HUDEP-2 (cell line): ENCODE data around the gene ATP8B2.
"Not testable (repeated sequence)": the region's sequence is repeated elsewhere in the genome, so short reads cannot be mapped to it uniquely, and the experiment has no call there.

Source experiments
- DNase-seq, 76 experiments: peaks; one replicate each; lab custom pipeline; 2025; ENCODE audit not compliant: unreplicated experiment in 76 of 76; lab: John Stamatoyannopoulos, UW

The ATP8B2 gene, protein sequence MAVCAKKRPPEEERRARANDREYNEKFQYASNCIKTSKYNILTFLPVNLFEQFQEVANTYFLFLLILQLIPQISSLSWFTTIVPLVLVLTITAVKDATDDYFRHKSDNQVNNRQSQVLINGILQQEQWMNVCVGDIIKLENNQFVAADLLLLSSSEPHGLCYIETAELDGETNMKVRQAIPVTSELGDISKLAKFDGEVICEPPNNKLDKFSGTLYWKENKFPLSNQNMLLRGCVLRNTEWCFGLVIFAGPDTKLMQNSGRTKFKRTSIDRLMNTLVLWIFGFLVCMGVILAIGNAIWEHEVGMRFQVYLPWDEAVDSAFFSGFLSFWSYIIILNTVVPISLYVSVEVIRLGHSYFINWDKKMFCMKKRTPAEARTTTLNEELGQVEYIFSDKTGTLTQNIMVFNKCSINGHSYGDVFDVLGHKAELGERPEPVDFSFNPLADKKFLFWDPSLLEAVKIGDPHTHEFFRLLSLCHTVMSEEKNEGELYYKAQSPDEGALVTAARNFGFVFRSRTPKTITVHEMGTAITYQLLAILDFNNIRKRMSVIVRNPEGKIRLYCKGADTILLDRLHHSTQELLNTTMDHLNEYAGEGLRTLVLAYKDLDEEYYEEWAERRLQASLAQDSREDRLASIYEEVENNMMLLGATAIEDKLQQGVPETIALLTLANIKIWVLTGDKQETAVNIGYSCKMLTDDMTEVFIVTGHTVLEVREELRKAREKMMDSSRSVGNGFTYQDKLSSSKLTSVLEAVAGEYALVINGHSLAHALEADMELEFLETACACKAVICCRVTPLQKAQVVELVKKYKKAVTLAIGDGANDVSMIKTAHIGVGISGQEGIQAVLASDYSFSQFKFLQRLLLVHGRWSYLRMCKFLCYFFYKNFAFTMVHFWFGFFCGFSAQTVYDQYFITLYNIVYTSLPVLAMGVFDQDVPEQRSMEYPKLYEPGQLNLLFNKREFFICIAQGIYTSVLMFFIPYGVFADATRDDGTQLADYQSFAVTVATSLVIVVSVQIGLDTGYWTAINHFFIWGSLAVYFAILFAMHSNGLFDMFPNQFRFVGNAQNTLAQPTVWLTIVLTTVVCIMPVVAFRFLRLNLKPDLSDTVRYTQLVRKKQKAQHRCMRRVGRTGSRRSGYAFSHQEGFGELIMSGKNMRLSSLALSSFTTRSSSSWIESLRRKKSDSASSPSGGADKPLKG

GRCh38 chr1:154324669-154325582, at the start of gene ATP8B2:
Gene ATP8B2, plus strand, starts transcription at chr1:154325525. Its CDS starts 2,617 bp downstream, at chr1:154328142.
- DNase-seq = peak in 66 of 76 experiments; percentile 9 to 78 (median 58)

DNA sequence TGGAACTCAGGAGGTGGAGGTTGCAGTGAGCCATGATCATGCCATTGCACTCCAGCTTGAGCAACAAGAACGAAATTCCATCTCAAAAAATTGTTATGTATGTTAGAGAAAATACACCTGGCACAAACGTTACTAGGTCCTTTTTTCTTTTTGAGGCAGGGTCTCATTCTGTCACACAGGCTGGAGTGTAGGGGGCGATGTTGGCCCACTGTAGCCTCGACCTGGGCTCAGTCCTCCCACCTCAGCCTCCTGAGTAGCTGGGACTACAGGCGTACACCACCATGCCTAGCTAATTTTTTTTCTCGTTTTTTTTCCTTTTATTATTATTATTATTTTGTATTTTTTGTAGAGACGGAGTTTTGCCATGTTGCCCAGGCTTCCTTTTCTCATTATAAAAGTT, 48.5 kb upstream of the ATP8B2 start:
- DNase-seq = peak in 14 of 76 experiments; percentile 1 to 27 (median 10)

DNA sequence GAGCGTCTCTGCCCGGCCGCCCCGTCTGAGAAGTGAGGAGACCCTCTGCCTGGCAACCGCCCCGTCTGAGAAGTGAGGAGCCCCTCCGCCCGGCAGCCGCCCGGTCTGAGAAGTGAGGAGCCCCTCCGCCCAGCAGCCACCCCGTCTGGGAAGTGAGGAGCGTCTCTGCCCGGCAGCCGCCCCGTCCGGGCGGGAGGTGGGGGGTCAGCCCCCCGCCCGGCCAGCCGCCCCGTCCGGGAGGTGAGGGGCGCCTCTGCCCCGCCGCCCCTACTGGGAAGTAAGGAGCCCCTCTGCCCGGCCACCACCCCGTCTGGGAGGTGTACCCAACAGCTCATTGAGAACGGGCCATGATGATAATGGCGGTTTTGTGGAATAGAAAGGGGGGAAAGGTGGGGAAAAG, 37.7 kb upstream of the ATP8B2 start:
- DNase-seq = not testable (repeated sequence)

- no peak for DNase-seq
These were observed 36.7 kb upstream of the ATP8B2 start for GRCh38 chr1:154288661-154289060.

DNA sequence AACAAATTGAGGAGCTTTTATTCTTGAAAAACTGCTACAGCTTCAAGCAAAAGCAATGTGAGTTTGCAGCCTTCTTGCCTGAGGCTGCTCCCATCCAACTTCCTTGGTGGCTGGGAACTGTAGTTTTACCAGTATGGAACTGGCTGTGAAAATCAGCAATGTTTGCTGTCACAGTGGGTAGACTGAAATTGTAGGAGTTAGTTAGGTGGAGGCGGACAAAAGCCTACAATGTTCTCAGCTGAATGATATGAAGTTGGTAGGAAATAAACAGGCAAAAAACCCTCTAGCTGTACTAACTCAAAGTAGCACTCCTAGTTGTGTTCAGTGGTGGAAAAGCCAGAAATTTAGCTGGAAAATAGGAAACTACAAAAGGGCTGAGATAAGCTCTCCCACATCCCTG, 34.4 kb upstream of the ATP8B2 start:
- no peak for DNase-seq

DNA sequence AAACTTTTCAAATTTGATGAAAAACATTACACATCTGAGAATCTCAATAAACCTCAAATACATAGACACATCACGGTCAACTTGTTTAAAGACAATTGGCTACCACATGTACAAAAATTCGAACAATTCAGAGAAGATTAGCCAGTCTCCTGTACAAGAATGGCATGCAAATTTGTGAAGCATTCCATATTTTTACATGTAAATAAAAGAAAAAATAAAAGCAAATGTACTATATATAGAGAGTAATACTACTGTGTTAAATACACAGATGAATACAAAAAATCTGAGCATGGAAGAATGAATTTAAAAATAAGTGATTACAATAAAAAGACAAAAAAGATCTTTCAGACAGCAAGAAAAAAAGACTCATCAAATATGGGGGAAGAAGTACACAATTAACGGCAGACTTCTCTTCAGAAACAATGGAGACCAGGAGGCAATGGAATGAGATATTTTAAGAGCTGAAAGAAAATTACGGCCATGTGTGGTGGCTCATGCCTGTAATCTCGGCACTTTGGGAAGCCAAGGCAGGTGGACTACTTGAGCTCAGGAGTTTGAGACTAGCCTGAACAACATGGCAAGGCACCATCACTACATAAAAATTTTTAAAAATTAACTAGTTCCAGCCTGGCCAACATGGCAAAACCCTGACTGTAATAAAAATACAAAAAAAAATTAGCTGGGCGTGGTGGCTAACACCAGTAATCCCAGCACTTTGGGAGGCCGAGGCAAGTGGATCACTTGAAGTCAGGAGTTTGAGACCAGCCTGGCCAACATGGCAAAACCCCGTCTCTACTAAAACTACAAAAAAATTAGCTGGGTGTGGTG, 29.7 kb upstream of the ATP8B2 start:
- DNase-seq = no peak

GRCh38 chr1:154301582-154301981, 23.7 kb upstream of the ATP8B2 start:
- DNase-seq = no peak

DNA sequence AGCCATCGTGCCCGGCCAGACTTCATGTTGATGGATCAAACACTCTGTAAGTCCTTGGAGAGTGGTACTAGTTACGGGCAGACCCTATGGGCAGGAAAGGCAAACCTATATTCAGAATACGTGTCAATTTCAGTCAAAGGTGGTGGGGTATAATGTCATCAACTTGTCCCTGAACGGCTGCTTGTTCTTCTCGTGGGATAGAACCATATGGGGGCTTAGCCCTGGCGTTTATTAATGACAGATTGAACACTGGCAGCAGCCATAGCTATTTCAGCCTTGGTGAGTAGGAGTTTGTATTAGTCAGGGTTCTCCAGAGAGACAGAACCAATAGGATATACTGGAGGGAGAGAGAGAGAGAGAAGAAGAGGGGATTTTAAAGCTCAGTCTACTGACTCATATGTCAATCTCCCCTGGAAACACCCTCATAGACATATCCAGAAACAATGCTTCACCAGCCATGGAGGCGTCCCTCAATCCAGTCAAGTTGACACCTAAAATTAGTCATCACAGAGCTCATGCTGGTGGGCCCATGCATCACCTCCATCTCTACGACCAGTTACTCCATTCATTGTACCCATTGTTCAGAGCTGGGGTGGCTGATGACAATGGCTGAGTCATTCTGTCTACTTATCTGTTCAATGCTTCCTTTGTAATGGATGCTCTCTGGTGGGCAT, 20.5 kb upstream of the ATP8B2 start:
- no peak for DNase-seq

GRCh38 chr1:154306151-154306550, 19.2 kb upstream of the ATP8B2 start:
- DNase-seq = no peak

DNA sequence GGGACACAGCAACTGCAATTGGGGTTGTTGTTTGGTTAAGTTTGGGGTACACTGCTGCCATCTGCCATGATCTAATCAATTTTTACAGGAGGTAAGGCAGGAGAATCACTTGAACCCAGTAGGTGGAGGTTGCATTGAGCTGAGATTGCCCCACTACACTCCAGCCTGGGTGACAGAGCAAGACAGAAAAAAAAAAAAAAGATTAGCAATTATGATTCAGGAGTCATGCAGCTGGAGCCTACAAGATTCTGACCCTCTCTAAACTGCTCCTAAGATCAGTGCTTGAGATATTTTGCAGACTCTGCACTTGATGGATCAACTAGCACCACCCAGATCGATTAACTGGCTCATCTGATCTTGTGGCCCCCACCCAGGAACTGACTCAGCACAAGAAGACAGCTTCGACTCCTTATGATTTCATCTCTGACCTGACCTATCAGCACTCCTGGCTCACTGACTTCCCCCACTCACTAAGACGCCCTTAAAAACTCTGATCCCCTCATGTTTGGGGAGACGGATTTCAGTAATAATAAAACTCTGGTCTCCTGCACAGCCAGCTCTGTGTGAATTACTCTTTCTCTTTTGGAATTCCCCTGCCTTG, 17.6 kb upstream of the ATP8B2 start:
- DNase-seq = peak in 24 of 76 experiments; percentile 5 to 52 (median 21)

- DNase-seq = not testable (repeated sequence)
These were observed 16.2 kb upstream of the ATP8B2 start for GRCh38 chr1:154309136-154309535.

DNA sequence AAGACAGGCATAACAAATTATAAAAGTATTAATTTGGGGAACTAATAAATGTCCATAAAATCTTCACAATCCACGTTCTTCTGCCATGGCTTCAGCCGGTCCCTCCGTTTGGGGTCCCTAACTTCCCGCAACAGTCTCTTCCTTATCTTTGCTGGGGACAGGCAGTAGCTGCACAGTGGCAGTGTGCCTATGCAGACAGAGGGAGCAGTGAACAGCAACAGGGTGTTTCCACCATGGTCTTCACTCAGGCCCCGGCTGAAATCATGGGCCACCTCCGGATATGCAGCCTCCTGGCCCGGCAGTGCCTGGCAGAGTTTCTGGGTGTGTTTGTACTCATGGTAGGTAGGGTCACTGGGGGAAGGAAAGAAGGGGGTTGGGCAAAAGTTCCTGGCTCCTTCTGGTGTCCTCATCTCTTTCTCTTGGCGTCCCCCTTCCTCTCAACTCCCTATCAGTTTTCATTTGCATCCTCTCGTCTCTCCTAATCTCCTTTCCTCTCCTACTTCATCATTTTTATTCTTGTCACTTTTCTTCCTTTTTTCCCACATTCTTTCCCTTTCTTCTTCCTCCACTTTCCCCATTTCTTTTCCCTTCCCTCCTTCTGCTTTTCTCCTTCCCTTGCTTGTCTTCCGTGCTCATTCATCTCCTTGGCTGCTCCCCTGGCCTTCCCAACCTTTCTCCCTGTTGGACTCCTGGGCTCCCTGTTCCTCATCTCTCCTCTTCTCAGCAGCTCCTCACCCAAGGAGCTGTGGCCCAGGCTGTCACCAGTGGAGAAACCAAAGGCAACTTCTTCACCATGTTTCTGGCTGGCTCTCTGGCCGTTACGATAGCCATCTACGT, 12.9 kb upstream of the ATP8B2 start:
- DNase-seq = not testable (repeated sequence)

GRCh38 chr1:154313066-154313356, 12.3 kb upstream of the ATP8B2 start:
- no peak for DNase-seq

GRCh38 chr1:154314226-154314625, 11.1 kb upstream of the ATP8B2 start:
- not testable (repeated sequence) for DNase-seq

GRCh38 chr1:154316704-154317103, 8.6 kb upstream of the ATP8B2 start:
- no peak for DNase-seq

DNA sequence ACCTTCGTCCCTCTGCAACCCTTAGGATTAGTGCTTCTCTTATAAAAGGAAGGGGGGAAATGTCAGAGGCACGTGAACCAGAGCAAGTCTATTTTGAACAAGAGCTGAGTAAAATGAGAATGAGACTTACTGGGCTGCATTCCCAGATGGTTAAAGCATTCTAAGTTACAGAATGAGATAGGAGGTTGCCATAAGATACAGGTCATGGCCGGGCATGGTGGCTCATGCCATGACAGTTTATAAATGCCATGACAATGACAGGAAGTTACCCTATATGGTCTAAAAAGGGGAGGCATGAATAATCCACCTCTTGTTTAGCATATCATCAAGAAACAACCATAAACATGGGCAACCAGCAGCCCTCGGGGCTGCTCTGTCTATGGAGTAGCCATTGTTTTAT, 6.9 kb upstream of the ATP8B2 start:
- no peak for DNase-seq

DNA sequence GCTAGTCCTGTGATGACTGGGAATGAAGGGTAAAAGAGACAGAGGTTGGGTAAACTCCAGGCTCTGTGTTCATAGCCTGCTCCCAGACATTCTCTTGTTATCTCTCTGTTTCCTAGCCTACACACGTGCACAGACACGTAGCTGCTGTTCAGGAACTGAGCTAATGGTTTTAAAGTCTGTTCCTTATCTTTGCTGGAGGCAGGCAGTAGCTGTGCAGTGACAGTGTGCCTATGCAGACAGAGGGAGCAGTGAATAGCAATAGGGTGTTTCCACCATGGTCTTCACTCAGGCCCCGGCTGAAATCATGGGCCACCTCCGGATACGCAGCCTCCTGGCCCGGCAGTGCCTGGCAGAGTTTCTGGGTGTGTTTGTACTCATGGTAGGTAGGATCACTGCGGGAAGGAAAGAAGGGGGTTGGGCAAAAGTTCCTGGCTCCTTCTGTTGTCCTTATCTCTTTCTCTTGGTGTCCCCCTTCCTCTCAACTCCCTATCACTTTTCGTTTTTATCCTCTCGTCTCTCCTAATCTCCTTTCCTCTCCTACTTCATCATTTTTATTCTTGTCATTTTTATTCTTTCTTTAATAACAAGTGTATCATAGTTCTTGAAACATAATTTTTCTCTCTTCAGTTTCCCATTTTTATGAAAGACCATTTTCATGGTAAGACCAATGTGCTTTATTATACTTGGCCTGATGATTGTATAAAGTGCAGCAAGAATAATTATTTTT, 4.3 kb upstream of the ATP8B2 start, which contains the start of gene AQP10:
Gene AQP10, plus strand, starts transcription at position 212 of the 727 bp plus-strand sequence. Its CDS starts 63 bp downstream, at position 275.
- peak in 72 of 76 experiments; percentile 5 to 79 (median 51) for DNase-seq
